GM18909 (cell line): ENCODE measurements around the gene PNLDC1.

ENCODE experiments used
- ATAC-seq: cut with Tn5 transposase; IDR thresholded peaks from one replicate; pipeline ENCODE4 v1.9.1; 2021; ENCODE audit warnings: mild to moderate bottlenecking; ENCODE audit not compliant: unreplicated experiment, poor library complexity

The PNLDC1 gene

GRCh38 chr6:159800141-159800865, at the start of gene PNLDC1:
TSS of gene PNLDC1 (plus strand) at chr6:159800276. CDS start at chr6:159800308, 32 bp downstream.
- ATAC-seq = no peak

GRCh38 chr6:159751448-159751847, 48.6 kb upstream of the PNLDC1 start:
- ATAC-seq = no peak

DNA sequence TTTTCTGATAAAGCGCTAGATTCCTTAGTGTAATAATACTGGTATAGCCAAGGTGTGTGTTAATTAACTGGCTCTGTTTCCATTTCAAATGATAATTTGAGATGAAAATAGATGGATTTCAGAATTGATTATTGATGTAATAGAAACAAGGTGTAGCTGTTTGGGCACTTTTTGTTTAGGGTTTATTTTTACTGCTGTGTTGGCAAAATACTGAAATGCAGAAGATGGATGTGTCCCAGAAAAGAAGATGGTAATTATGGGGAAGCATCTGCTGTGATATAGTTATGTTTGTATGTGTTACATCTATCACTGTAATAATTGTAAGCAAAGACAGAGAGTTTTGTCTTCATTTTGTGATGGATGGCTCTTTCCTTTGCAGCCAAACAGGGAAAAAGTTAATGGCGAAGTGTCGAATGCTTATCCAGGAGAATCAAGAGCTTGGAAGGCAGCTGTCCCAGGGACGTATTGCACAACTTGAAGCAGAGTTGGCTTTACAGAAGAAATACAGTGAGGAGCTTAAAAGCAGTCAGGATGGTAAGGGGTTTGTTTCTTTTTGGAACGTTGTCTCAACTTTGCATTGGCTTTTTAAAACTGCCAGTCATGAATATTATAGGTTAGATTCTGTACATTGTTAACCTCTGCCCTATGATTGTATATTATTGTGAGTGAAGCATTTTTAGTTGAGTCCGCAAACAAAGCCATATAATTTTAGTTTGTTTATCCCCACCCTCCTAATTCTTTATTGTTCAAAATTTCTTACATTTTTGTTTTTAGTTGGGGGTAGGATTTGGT, 46.8 kb upstream of the PNLDC1 start:
- no peak for ATAC-seq

DNA sequence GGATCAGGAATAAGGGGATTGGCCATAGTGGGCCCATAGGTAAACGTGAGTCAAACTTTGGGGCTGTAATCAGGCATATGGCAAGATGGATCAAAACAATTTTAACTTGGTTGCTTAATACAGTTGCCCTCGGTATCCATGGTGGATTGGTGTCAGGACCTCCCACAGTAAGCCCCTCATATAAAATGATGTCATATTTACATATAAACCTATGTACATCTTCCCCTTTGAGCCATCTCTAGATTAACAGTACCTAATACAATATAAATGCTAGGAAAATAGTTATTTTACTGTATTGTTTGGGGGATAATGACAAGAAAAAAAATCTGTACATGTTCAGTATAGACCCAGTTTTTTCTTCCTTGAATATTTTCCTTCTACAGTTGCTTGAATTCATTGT, 45.7 kb upstream of the PNLDC1 start:
- no peak for ATAC-seq

GRCh38 chr6:159754959-159755914, 44.8 kb upstream of the PNLDC1 start:
- ATAC-seq = no peak

DNA sequence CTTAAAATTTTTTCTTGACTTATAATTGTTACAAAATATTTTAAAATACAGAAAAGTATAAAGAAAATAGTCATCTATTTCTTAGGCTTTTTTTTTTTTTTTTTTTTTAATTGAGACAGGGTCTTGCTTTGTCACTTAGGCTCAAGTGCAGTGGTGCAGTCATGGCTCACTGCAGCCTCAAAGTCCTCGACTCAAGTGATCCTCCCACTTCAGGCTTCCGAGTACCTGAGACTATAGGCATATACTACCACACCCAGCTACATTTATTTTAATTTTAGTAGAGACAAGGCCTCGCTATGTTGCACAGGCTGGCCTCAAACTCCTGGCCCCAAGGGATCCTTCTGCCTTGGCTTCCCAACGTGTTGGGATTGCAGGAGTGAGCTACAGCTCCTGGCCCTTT, 43.6 kb upstream of the PNLDC1 start:
- ATAC-seq = no peak

GRCh38 chr6:159758031-159759001, 41.8 kb upstream of the PNLDC1 start:
- ATAC-seq = no peak

GRCh38 chr6:159759645-159760044, 40.4 kb upstream of the PNLDC1 start:
- no peak for ATAC-seq

DNA sequence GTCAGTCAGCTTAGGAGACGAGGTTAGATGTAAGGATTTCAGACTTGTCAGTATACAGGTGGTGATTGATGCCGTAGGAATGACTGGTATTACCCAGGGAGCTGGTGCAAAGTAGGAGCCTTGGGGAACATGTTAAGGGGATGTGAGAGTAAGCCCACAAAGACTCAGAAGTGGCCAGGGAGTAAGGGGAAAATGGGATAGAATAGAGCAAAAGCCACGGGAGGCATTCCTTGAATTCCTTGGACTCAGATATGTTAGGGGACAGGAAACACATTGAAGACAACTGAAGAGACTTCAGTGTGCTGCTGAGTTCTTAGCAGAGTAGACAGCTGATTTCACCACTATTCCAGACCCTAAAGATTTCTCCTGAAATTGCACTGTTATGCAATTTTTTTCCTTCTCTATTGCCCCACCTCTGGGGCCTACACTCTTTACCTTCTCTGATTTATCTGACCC, 39.4 kb upstream of the PNLDC1 start:
- no peak for ATAC-seq

DNA sequence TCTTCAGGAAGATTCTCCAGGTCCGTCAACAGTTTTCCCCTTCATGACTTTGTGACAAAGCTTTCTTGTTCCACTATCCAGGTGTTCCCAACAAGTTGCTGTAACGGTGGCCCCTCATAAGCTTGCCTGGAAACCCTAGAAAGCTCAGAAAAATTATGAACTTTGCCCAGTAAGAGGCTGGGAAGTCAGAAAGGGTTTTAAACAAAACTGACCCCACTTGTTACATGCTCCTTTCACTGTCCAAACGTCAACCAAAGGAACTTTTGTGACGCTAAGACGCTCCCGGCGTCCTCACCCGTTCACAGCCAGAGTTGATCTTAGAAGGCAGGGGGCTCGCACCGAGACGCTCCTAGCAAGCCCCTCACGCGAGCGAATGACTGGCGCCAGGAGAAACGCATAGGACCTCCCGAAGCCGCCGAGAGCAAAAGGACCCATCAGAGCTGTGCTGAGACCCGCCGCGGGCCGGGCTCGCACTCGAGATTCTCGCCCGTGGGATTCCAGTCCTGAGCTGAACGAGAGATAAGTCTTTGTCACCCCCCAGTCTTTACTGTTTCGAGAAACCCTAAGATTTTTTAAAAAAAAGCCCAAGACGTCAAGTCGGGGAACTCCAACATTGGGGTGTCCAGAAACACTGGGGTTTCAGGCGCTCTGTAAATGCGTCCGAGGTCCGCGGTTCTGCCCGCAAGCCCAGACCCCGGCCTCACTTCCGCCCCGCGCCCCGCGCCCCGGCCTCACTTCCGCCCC, 38.8 kb upstream of the PNLDC1 start:
- peak; percentile 6 for ATAC-seq

- peak; percentile 97 for ATAC-seq
These were observed 38.0 kb upstream of the PNLDC1 start, which contains the start of gene ACAT2 for GRCh38 chr6:159761873-159762680. TSS of gene ACAT2 (plus strand) at chr6:159762045. CDS start at chr6:159762088, 43 bp downstream.

GRCh38 chr6:159762681-159763293, 37.3 kb upstream of the PNLDC1 start:
- ATAC-seq = peak; percentile 14

DNA sequence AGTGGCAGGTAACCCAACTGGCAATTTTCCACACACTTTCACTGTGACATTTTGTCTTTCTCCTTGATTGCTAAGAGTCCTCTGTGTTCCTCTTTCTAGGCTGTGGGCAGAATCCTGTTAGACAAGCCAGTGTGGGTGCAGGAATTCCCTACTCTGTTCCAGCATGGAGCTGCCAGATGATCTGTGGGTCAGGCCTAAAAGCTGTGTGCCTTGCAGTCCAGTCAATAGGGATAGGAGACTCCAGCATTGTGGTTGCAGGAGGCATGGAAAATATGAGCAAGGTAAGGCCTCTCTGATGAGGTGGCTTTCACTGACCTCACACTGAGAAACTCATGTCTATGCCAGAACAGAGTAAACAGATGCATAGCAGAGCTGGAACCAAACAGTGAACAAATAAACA, 33.2 kb upstream of the PNLDC1 start:
- ATAC-seq = no peak

GRCh38 chr6:159769470-159769869, 30.6 kb upstream of the PNLDC1 start:
- no peak for ATAC-seq

GRCh38 chr6:159772196-159772595, 27.9 kb upstream of the PNLDC1 start:
- ATAC-seq = no peak

DNA sequence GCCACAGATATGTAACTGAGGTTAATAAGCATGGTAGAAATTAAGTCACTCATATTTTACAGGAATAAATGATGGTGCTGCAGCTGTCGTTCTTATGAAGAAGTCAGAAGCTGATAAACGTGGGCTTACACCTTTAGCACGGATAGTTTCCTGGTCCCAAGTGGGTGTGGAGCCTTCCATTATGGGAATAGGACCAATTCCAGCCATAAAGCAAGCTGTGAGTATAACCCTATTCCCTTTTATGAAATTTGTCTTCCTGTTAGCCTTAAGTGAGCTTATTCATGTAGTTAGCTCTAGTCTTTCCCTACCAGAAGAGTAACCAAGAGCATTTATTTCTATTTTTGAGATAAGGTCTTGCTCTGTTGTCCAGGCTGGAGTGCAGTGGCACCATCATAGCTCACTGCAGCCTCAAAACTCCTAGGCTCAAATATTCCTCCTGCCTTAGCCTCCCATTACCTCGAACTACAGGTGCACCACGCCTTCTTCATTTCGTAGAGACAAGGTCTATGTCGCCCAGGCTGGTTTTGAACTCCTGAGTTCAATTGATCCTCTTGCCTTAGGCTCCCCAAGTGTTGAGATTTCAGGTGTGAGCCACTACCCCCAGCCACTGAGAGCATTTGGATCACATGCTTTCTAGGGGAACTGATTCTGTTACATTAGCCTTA, 22.7 kb upstream of the PNLDC1 start:
- ATAC-seq = no peak

DNA sequence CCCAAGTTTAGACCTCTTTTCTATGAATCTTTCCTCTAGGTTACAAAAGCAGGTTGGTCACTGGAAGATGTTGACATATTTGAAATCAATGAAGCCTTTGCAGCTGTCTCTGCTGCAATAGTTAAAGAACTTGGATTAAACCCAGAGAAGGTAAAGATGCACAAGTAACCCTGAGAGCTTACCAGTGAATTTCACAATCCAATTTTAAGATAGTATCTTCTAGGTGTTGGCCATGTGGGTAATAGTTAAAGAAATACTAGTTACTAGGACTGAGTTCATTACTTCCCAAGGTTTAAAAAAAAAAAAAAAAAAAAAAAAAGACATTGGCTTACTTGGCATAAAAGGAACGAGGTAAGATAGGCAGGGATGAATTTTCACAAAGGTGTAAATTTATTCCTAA, 21.9 kb upstream of the PNLDC1 start:
- ATAC-seq = no peak
